DMS79 (cell line): Measurements from ENCODE around the gene BMP2K.

Experiments
- DNase-seq: peaks from one replicate; lab custom pipeline; 2025; lab: John Stamatoyannopoulos, UW

The BMP2K gene

DNA sequence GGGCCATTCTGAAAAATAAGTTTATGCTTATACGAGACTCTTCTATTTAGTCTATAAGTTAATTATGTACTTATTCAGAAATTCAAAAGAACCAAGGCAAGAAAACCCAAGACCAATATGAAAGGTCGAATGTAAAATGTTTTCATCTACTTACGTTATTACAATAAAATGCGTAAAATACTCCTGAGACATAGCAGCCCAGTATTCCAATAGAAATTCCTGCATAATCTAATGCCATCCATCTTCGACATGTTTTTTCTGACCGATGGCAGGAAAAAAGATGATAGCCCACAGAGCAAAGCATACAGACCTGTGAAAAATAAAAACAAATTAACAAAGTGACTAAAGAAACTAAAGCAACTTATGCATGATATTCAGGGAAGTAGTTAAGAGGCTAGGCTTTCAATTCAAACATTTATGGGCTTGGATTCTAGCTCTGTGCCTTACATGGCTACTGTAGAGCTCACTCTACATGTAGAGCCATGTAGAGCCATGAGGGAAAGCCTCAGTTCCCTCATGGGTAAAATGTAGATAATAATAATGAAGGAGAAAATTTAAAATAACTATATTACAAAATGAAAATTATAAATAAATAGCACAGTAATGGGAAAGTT lies 154.0 kb downstream of the BMP2K start:
- DNase-seq: no peak

DNA sequence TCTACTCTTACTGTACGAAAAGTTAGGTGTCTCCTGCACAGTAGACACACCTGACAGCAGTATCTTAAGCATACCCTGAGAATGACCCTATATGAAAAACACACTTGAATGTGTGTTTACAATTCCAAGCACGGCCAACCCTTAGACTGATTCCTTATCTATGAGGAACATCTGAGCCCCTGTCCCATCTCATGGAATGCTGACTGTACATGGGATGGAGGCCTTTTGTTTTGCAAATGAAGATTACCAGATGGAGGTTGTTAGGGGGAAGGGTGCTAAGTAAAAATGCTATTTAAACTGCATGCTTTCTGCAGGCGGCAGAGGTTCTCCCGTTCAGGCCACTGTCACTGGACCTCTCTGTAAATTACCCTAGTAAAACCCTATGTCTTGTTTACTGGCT lies 160.8 kb downstream of the BMP2K start:
- no peak for DNase-seq

DNA sequence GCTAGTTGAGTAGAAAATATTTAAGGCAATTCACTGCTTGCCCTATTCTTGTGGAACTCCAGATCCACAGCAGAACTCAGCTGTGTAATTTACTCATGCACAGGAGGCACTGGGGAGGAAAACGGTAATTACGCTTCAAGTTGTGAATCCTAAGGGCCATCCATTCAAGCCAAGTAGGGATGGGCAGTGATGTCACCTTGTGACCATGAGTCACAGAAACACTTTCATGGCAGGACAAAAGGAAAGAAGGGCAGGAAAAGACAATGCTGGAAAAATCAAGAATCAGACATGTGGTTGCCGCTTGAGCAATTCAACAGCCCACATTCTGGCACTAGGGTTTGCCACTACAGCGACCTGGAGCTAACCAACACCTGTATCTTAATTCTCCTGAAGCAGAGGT lies 161.7 kb downstream of the BMP2K start:
- no peak for DNase-seq

DNA sequence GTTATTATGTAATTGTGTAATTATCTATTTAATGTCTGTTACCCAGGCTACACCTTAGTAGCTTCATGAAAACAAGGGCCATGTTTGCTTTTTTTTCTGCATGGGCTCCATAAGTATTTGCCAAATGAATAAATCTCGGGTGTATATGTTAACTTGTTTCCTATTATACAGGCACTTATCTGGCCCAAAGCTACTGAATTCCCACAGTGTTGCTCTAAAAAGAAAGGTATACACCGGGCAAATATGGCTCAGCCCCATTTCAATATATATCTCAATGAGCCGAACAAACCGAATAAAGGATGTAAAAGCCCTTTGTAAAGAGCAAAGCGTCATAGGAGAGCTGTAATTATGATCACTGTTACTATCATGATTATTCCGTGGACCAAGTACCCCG lies 162.3 kb downstream of the BMP2K start:
- DNase-seq: no peak

DNA sequence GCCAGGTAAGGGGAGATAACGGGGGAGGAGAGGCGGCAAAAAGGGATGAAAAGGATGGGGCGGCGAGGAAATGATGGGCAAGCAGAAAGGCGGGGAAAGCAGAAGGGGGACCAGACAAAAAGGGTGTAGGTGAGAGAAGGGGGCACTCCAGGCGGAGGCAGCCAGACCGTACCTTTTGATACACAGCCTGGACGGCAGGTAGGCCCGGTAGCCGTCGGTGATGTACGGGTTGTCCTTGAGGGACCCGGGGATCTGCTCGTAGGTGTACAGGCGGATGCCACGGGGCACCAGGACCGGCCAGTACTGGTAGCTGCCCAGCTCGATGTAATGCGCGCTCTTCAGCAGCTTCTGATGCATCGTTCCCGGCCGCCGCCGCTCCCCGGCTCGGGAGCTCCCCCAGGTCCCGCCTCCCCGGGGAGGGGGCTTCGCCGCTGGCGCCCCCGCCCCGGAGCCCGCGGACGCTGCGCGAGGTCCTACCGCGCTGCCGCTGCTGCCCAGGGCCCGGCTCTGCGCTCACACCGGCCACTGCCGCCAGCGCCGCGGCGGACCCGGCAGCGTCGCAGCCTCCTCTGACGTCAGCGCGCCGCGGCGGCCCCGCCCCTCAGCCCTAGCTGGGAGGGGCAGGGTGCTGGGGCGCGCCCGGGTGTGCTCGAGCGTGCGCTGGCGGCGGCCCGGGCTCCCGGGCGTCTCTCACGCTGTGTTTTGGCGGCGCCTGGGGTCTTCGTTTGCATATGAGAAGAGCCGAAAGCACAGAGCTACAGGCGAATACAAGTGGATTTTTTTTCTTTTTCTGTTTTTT lies 162.9 kb downstream of the BMP2K start, which contains the start of gene PAQR3:
PAQR3 (minus strand) TSS at position 571 of the 799 bp plus-strand sequence; CDS start at position 357, 214 bp downstream.
- peak; percentile 44 for DNase-seq

DNA sequence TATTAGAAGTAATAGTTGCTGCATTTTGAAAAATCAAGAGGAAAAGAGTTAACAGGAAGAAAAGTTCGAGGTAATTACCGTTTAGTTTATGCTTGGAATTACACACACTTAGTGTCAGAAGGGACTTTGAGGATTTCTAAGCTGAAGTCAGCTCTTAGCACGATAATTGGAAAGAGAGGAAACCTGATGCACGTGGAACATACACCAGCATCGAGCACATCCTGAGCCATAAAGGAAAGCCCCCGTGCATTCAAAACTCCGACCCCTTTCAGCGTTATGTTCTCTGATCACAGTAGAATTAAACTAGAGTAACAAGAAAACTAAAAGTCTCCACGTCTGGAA lies 163.5 kb downstream of the BMP2K start:
- DNase-seq: no peak

DNA sequence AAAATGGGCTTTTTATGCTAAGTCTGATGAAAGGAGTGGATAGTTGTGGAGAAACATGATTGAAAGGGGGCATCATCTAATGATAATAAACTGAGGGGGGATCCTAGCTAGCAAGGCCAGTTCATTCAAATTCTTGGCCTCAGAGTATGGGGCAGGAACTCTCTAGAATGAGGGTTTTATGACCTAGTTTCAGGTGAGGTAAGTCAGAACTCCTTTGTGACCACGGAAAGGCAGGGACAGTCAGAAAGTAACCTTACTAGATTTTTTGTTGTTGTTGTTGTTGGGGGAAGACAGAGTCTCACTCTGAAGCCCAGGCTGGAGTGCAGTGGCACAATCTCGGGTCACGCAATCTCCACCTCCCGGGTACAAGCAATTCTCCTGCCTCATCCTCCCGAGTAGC lies 164.6 kb downstream of the BMP2K start:
- DNase-seq: no peak

DNA sequence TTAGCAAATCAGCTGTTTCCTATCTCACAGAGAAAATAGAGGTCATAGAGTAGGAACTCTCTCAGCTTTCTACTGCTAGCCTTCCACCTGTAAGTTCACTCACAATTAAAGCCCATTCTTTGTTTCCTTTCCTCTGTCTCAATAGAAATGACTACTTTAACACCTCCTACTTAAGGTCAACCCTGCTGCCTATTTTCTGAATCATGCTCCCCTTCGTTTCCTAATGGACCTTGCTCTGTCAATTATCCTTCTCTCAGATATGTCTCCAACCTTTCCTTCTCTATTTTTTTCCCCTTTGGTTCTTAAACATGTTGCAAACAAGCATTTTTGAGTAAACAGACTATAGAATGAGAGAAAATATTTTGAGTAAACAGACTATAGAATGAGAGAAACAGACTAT lies 168.2 kb downstream of the BMP2K start:
- DNase-seq: no peak

DNA sequence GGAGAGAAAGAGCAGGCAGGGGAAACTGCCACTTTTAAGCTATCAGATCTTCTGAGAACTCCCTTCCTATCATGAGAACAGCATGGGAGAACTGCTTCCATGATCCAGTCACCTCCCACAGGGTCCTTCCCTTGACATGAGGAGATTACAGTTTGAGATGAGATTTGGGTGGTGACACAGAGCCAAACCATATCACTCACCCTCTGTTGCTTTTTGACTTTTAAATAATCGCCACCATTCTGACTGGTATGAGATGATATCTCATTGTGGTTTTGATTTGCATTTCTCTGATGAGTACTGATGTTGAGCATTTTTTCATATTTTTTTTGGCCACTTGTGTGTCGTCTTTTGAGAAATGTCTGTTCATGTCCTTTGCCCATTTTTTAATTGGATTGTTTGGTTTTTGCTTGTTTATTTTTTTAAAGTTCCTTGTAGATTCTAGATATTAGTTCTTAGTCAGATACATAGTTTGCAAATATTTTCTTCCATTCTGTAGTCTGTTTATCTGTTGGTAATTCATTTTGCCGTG lies 169.6 kb downstream of the BMP2K start:
- no peak for DNase-seq

DNA sequence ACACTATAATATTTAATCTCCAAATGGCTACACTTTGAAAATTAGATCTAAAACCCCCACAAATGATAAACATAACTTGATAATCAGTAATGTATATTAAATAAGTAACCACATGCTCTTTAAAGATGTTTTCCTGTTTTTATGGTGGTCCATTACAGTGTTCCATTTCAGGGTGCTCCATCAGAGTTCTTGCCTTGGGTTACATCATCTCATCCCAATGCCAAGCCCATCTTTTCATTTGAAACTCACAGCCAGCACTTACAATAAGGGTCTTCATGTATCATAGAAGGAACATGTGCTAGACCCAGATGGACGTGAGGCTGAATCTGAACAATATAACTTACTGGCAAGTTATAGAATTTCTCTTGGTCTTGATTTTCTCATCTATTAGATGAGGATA lies 173.6 kb downstream of the BMP2K start:
- no peak for DNase-seq

DNA sequence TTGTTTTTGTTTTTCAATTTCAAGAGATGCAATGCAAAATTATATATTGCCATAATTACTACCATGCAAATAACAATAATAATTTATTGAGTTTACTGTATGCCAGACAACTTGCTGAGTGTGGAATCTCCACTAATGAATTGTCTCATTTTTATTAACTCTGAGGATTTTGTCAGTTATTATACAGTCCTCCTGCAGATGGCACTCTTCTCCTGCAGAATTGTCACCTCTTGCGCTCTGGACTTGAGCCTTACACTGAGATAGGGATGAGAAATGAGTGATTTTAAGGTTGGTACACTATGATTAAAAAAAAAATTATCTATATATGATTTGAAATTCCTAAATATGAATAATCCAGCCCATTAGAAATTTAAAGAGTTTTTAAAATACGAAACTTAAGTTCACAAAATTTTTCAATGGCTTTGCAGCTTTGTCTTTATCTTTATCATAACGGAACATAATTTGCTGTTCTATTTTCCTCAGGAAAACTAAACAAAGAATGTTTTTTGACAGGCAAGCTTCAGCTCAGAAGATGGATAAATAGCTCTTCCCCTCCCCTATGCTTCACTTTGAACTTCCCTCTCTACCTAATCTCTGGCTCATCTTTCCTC lies 175.8 kb downstream of the BMP2K start:
- no peak for DNase-seq

DNA sequence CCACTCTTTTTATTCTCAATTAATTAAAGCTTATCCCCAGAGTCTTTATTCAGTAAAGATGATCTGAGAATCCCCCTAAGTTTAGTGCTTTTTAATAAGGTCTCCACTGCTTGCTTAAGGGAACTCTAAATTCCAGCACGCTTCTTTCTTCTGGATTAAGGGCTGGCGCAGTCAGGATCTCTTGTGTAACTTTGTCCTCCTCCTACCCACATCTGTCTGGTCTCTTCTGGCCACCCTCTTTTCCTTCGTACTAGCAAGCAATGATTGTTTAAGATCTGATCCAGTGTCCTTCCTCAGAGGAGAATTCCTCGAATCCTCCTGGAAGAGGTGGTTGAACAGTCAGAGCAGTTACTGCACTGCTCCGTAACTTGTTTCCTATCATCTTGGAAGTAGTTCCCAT lies 177.1 kb downstream of the BMP2K start:
- DNase-seq: no peak

DNA sequence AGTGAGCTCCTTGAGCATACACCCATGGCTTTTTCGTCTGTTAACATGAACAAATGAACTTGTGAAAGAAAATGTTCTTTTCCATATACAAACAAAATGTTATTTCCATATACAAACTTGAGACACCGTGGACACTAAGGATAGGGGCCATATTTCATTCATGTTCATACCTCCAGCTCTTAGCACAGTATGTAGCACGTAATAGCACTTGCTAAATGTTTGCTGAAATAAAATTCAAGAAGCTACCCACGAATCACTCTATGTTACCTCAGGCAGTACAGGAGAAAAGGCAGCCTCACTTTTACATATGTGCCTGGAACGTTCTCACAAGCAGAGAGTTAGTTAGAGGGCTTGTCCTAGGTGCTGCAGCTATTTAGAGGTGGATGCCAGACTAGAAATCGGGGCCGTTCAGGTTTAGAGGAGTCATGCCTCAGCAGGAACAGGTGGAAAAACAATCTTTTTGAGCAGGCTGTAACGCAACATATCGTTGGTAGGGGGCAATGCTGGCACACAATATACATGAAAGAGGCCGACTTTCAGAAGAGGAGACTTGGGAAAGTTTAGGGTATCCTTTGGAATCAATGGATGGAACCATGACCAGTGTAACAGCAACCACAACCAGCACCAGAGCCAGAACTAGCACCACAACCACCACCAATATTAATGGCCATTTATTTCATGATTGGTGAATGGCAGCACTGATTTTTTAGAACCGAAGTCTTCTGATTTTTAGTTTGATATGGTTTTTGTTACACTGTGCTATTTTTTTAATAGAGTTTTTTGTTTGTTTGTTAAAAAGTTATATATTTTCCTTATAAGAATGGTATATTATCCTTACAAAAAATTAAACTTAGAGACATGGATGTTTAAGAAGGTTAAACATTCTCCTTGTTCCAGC lies 177.9 kb downstream of the BMP2K start:
- DNase-seq: no peak

DNA sequence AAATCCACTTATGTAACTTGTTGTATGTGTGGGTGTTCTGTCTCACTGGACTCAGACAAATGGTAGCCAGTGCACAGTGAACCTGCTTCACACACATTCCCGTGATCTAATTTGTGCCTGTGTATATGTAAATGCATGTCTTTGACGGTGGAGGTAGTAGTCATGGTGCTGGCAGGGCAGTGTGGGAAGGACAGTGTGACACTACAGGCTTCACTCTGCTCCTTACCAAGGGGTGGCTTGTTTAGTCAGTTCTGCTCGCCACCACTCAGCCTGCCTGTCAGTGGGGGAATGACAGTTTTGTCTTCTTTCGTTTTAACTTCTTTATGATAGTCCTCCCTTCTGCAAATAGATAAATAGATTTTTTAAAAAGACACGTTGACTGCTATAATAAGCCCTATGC lies 180.8 kb downstream of the BMP2K start:
- no peak for DNase-seq

DNA sequence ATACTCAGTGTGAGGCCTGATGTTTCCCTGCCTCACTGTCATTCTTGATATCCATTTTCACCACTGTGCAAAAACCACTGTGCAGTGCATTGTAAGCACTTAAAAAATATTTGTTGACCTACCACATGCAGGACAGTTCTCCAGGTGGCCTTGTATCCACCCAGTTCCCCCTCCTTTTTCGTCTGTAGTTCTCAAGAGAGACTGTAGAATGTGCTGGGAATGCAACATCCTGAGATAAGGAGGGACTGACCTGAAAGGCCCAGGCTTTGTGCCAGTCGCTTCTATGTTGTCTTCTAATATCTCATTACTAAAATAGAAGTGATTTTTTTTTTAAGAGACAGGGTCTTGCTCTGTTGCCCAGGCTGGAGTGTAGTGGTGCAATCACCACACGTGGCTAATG lies 184.8 kb downstream of the BMP2K start:
- DNase-seq: no peak
